Ascending aorta (tissue), 2 donors: Measurements from ENCODE around the gene DHX16. TPM values are rescaled to one million over a fixed set of nuclear protein-coding genes. Genes with fewer than 3 reads are reported as not detected.

Experiments used
- DNase-seq, 2 donors: peaks; one replicate each; pipeline ENCODE4 v3.0.0-alpha.2; 2019; ENCODE audit warnings: low spot score in 2 of 2
- H3K27ac ChIP-seq, 2 donors: fragments of 200-600 bp; sonication (generic); one replicate each; pipeline ENCODE4 v1.5.1; 2016 to 2017; ENCODE audit warnings: mild to moderate bottlenecking in 1 of 2
- H3K27me3 ChIP-seq: fragments of 200-600 bp; sonication (generic); one replicate; pipeline ENCODE4 v1.5.1; 2017
- H3K36me3 ChIP-seq, 2 donors: fragments of 200-600 bp; sonication (generic); one replicate each; pipeline ENCODE4 v1.5.1; 2016
- H3K4me1 ChIP-seq, 2 donors: fragments of 200-600 bp; sonication (generic); one replicate each; pipeline ENCODE4 v1.5.1; 2016 to 2017; ENCODE audit warnings: mild to moderate bottlenecking in 1 of 2
- H3K4me3 ChIP-seq, 2 donors: fragments of 200-600 bp; sonication (generic); one replicate each; pipeline ENCODE4 v1.5.1; 2016 to 2017; ENCODE audit warnings: mild to moderate bottlenecking in 1 of 2
- H3K9me3 ChIP-seq, 2 donors: fragments of 200-600 bp; sonication (generic); one replicate each; pipeline ENCODE4 v1.5.1; 2016
- intact Hi-C: fragments of 100-400 bp; cut with DNase I; formaldehyde crosslinking; loops from one replicate; pipeline ENCODE4 v1.15.1; 2023
- total RNA-seq: library from RNA; depleted of rRNA; stranded (reverse); fragments of >200 nt; gene quantifications from one replicate; pipeline ENCODE4 v1.1.0, GENCODE V29; 2016
- TF ChIP-seq, protein P1 (sequence below), 3 experiments: fragments of 200-600 bp in 2 of 3; fragments of 450-650 bp in 1 of 3; sonication (generic) in 2 of 3; IDR thresholded peaks; one replicate each; pipeline ENCODE4 v1.5.1; 2016 to 2019; ENCODE audit warnings: antibody characterized with exemption in 3 of 3, mild to moderate bottlenecking in 1 of 3, moderate library complexity in 1 of 3

The DHX16 gene
- total RNA-seq, 1 donor from 2014 or later = 39.2 TPM

- intact Hi-C loops = loop anchor here (1.0 kb wide), 2 partner anchors 30 to 34 kb away; partner anchors contain the start of gene MDC1
These were observed 14.3 kb upstream of the DHX16 start for GRCh38 chr6:30686908-30687658.

DNA sequence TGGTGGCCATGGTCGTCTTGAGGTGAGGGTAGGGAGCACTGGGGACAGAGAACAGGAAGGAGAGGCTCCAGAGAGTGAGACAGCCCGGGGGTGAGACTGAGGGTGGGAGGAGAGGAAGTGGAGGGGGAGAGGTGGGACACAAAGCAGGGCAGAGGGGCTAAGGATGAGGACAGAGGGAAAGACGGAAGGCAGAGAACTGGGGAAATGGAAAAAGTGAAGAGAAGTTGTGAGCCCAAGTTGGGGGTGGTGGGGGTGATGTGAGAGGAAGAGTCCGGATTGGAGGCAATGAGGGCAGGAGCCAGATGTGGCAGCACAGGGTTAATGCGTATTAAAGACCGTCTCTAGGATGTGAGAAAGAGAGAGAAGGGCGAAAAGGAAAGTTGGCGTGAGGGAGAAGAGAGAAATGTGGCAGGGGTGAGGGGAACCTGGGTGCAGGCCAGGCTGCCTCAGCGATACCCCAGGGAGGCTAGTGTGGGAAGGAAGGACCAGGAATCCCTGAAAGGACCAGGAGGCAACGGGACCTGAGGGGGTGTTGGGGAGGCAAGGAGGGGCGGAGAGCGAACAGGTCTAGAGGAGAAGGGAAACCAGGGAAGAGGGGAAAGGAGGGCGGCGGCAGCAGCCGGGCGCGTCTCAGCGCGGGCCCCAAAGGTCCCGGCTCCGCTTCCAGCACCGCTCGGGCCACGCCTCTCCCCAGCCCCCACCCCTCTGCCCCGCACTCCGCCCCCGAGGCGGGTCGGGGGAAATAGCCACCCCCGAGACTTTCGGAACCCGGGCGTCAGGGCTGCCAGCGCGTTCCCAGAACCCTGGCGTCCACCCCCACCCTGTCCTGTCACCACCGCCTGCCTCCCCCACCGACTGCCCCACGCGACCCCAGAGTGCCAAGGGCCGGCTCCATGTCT lies 13.5 kb upstream of the DHX16 start, which contains the start of gene PPP1R18:
TSS of gene PPP1R18 (minus strand) at position 637 of the 899 bp plus-strand sequence. CDS start at position 10, 627 bp downstream.
- DNase-seq = peak in 1 of 2 donors; percentile 94
- Histone ChIP-seq H3K27me3 (no peaks in the 10 kb centered on the region), H3K36me3 (peaks cover 0 to 2% of the 10 kb centered on the region in 2 donors), H3K4me1 (peaks cover 7 to 36% of the 10 kb centered on the region in 2 donors), H3K4me3 (peak within 1 kb of the TSS; percentile 75 to 91), H3K9me3 (no peaks in the 10 kb centered on the region), H3K27ac (peak within 1 kb of the TSS; percentile 99)
- TF ChIP-seq, protein P1, sequence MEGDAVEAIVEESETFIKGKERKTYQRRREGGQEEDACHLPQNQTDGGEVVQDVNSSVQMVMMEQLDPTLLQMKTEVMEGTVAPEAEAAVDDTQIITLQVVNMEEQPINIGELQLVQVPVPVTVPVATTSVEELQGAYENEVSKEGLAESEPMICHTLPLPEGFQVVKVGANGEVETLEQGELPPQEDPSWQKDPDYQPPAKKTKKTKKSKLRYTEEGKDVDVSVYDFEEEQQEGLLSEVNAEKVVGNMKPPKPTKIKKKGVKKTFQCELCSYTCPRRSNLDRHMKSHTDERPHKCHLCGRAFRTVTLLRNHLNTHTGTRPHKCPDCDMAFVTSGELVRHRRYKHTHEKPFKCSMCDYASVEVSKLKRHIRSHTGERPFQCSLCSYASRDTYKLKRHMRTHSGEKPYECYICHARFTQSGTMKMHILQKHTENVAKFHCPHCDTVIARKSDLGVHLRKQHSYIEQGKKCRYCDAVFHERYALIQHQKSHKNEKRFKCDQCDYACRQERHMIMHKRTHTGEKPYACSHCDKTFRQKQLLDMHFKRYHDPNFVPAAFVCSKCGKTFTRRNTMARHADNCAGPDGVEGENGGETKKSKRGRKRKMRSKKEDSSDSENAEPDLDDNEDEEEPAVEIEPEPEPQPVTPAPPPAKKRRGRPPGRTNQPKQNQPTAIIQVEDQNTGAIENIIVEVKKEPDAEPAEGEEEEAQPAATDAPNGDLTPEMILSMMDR (IDR thresholded peaks at IDR 0.05) = no peak
- intact Hi-C loops = loop anchor here (1.0 kb wide), 1 partner anchor 35 kb away; no protein-coding TSS in a partner anchor

More at GRCh38 chr6:30686908-30687658, 14.3 kb upstream of the DHX16 start:
- H3K4me1 ChIP-seq = peaks cover 7 to 31% of the 10 kb centered on the region in 2 donors
- H3K9me3 ChIP-seq = no peaks in the 10 kb centered on the region
- TF ChIP-seq, protein P1 (IDR thresholded peaks at IDR 0.05) = no peak
- H3K4me3 ChIP-seq = peak overlapping the region; percentile 75 to 91
- peak; percentile 91 to 98 for DNase-seq
- no peaks in the 10 kb centered on the region for H3K27me3 ChIP-seq
- H3K27ac ChIP-seq = peak overlapping the region; percentile 99
- no peaks in the 10 kb centered on the region for H3K36me3 ChIP-seq

- Histone ChIP-seq H3K4me3 (peak overlapping the region; percentile 75 to 91), H3K27ac (peak overlapping the region; percentile 99), H3K36me3 (peaks cover 4 to 5% of the 10 kb centered on the region in 2 donors), H3K9me3 (no peaks in the 10 kb centered on the region), H3K4me1 (peaks cover 12 to 45% of the 10 kb centered on the region in 2 donors), H3K27me3 (no peaks in the 10 kb centered on the region)
- DNase-seq = no peak
- intact Hi-C loops = loop anchor here (1.0 kb wide), 1 partner anchor 36 kb away; no protein-coding TSS in a partner anchor
- TF ChIP-seq, protein P1 (IDR thresholded peaks at IDR 0.05) = peak in 1 of 3 experiments; percentile 13
These were observed 12.6 kb upstream of the DHX16 start for GRCh38 chr6:30685157-30686008.

GRCh38 chr6:30684386-30685156 lies 11.8 kb upstream of the DHX16 start:
- peaks cover 5 to 13% of the 10 kb centered on the region in 2 donors for H3K36me3 ChIP-seq
- intact Hi-C loops = loop anchor here (5.0 kb wide), 1 partner anchor 127 kb away; the partner anchor contains the start of genes GNL1 and PRR3
- TF ChIP-seq, protein P1 (IDR thresholded peaks at IDR 0.05) = no peak
- H3K9me3 ChIP-seq = no peaks in the 10 kb centered on the region
- H3K27me3 ChIP-seq = no peaks in the 10 kb centered on the region
- H3K4me1 ChIP-seq = peaks cover 18 to 46% of the 10 kb centered on the region in 2 donors
- DNase-seq = peak in 1 of 2 donors; percentile 78
- H3K27ac ChIP-seq = peak overlapping the region; percentile 99
- peak overlapping the region; percentile 75 to 91 for H3K4me3 ChIP-seq
